PC-9 (cell line): Measurements from ENCODE around the gene RUNX2.

ENCODE experiments used
- CTCF ChIP-seq: fragments of 200-600 bp; sonication (generic); conservative IDR thresholded peaks from 2 replicates; pipeline ENCODE4 v1.6.1; 2017; ENCODE audit warnings: mixed run types, antibody characterized with exemption, mild to moderate bottlenecking, moderate library complexity
- EZH2 ChIP-seq: fragments of 200-600 bp; sonication (generic); IDR thresholded peaks from 2 replicates; pipeline ENCODE4 v1.8.0; 2017; ENCODE audit warnings: antibody characterized with exemption, low read depth

DNA sequence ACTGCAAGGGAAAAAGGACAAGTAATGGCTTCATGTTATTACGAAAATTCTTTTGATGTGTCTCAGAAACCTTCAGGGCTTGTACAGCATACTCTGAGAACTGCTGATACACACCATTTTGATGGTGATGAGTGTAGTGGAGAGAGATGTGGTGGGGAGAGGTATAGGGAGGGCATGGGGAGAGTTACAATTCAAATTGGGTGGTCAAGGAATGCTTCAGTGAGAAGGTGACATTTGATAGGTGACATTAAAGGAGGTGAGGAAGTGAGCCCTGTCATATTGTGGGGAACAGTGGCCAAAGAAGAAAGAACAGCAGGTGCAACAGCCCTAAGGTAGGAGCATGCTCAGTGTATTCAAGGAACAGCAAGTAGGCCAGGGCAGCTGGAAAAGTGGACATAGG is 368.6 kb downstream of the RUNX2 start:
- TF ChIP-seq CTCF (no peak), EZH2 (no peak)
